NCI-H345 treated with DMSO at 0.1 percent for 48 hours (cell line): ENCODE data around the gene TSPAN6.

Experiments
- DNase-seq: peaks from one replicate; lab custom pipeline; 2025; ENCODE audit not compliant: unreplicated experiment; lab: John Stamatoyannopoulos, UW

TSPAN6 gene, protein sequence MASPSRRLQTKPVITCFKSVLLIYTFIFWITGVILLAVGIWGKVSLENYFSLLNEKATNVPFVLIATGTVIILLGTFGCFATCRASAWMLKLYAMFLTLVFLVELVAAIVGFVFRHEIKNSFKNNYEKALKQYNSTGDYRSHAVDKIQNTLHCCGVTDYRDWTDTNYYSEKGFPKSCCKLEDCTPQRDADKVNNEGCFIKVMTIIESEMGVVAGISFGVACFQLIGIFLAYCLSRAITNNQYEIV

DNA sequence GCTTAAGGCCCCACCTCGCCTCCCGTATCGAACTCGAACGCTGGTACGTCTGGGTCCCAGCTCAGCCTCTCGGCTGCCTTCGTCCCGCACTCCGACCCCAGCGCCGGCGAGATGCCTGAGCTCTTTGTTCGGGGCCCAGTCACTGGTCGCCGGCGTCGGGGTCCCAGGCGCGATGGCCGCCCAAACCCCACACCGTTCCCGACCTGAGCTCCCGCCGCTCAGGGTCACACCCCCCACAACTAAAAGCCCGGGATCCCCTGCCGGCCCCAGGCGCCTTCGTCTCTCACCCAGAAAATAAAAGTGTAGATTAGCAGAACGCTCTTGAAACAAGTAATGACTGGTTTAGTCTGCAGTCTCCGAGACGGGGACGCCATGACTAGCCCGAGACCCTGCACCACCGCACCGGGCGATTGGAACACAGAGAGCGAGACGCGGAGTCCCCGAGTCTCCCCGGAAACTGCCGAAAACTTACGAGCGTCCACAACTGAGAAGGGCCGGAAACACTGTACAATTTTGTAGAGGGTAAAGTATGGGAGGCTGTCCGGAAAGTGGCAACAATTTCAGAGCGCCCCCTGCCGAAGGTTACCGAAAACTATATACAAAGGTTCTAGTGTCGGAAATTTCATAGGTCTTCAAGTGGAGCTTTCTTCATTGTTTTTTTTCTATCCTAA lies at the start of gene TSPAN6:
TSS of gene TSPAN6 (minus strand) at position 486 of the 671 bp plus-strand sequence. CDS start at position 374, 112 bp downstream.
- no peak for DNase-seq

DNA sequence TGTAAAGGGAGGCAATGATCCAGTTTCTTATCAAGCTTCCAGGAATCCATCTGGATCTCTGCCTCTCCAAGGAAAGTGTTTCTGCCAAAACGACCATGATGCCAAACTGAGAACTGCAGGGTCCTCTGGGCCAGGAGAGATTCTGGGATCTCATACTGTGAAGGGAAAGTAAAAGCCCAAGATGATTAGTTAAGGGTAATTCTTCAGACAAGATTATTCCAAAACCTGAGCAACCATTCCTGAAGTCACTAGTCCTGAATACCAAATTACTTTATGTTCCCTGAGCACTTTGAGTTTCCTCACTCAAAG lies 49.3 kb upstream of the TSPAN6 start:
- DNase-seq: no peak

DNA sequence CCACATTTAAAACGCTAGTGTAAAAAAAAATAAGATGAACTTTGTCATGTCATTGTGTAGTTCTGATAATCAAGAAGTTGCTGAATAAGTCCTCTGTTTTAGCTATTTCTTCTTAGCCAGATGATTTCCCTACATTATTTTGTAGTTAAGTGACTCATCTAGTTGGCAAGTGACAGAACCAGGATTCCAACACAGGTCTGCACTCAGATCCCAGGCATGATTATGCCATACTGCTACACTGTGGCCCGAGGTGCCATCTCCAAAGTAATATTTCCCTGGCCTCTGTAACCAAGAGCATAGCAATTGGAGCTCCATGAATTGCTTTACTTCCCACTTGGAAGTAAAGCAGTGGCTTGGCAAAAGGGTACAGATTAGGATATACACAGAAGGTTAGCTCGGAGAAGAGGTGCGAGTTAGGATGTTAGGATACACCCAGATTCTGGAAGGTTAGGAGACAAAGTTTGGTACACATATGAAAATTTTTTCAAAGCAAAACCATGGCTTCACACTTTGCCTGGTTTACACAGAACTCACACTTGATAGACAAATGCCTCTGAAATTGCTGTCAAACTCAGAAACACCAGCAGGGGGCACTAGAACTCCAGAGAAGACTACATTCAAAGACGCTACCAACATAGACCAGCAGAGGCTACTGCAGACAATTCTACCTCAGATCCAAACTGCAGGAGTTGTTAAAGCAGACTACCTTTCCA lies 48.8 kb upstream of the TSPAN6 start:
- DNase-seq: peak; percentile 37

DNA sequence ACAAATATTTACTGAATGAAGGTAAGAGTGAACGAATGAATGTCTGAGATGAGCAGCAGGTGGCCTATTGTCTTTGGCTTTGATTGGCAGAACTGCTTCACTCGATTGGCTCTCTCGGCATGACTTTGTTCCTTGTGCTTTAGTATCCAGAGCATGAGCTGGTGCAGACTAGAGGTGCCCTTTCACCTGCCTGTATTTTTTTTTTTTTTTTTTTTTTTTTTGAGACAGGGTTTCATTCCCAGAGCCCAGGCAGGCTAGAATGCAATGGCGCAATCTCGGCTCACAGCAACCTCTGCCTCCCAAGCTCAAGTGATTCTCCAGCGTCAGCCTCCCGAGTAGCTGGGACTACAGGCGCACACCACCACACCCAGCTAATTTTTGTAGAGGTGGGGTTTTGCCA lies 46.3 kb upstream of the TSPAN6 start:
- DNase-seq: no peak

DNA sequence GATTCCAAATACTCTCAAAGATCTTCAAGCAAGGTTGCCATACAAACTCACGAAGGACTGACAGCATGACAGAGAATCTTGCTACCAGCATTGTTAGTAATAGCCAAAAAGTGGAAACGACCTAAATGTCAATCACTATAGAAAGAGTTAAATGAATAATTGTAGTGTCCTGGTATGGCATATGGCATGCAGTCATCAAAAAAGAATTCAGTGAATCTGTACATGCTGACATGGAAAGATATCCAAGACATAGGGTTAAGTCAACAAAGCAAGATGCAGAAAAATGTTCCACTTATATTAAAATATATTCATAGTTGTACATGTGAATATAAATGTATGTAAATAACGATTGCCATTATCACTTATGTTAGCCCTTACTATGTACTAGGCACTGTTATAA lies 45.0 kb upstream of the TSPAN6 start:
- DNase-seq: no peak

DNA sequence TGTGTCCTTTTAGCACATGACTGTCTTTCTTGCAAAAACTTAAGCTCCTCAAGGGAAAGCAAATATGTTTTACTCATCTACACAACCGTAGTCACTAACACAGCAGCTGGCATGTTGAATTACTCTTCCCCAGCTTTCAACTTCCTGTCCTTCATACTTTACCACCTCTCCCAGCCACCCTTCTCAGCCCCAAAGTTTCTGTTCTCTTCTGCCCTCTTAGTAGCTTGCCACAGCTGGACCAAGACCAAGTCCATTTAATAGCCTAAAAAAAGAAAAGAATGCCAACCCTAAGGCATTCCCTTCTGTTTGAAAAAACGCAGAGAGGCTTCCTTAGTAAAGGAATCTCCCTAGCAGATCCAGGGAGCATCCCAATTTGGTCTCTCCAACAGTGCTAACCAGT lies 44.1 kb upstream of the TSPAN6 start:
- DNase-seq: no peak

DNA sequence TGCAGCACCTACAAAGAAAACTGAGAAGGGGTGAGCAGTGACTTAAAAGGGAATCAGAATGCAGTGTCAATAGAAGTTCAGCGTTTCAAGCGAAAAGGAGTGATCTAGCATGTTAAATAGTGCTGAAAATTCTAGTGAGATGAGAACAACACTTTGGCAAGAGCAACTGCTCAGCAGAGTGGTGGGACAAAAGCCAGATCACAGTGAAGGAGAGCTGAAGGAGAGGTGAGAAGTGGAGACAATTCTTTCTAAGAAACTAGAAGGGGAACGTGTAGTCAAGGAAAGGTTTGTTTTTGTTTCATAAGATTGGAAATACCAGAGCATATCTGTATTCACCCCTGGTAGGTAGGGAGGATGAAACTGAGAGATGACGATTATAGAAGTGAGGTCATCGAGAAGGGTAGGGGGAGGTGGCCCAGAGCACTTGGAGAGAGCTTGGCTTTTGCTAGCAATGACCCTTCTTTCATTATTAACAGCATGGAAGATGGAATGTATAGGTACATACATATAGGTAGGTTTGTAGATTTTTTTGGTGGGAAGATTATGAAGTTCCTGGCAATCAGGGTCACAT lies 41.1 kb upstream of the TSPAN6 start:
- DNase-seq: no peak

DNA sequence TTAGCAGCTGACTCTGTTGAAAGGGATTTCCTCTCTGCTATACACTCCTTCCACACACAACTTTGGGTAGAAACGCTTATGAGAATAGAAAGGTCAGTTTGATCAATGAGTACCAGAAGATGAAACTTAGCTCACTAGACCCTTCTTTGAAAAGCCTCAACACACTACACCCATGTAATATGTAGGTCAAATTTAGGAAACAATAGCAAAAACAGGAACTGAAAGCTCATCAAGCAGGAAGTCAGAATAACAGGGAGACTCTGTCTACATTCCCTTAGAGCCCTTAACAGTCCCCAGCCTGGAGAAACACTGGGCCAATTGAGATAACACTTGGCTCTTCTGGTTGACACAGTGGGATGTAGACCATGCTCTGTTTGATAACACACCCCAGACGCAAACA lies 38.1 kb upstream of the TSPAN6 start:
- DNase-seq: no peak

DNA sequence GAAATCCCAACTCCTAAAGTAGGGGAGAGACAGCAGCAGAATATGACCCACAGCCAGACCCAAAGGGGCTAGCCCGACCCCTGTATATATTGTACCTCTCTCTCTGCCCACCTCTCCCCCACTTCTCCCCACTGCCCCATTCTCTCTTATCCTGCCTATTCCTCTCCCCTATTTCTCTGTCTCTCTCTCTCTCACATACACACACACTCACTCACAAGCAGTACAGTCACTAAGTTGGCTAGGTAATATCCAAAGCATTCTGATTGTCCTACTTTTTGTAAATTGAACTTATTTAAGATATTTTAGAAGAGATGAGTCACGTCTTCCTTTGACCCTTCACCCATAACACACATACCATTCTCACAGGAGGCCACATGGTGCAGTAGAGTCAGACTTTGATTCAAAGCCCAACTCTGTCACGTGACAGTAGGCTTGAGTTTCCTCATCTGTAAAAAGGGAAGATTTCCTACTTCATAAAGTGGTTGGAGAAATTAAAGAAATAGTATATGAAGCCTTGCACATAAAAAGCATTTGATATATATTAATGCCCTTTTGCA lies 36.9 kb upstream of the TSPAN6 start:
- DNase-seq: no peak

DNA sequence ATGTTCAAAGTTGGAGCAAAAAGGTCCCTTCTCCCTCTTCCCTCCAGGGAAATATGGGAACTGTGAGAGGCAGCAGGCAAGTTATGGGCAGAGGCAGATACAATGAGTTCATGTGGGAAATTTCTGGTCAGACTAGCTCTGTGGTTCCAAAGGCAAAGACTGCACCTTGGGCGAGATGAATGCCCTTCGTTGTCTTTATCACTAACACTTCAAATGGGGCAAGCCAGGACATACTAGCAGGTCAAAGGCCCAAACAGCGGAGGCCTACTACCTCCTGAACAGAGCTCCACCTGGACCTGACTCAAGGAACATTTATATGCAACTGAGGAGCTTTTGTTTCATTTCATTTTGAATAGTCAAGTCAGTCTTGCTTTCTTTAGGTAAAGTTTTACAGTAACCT lies 36.4 kb upstream of the TSPAN6 start:
- no peak for DNase-seq

DNA sequence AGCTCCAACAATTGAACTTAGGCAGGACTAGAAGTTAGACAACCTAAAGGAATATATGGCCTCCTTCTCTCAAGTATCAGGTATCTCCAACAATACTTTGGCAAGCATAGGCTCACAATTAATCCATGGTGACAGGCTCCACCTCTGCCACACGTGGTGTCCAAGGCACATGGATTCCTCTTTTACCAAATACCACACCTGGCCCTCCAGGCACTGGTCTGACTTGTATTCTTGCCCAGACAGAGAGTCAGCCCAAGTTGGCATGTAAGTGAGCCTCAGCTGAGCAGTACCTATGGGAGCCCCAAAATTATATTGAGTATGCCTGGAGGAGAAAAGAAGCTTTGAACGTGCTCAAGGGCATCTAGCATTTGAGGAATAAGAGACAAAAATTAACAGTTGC lies 27.0 kb upstream of the TSPAN6 start:
- no peak for DNase-seq

DNA sequence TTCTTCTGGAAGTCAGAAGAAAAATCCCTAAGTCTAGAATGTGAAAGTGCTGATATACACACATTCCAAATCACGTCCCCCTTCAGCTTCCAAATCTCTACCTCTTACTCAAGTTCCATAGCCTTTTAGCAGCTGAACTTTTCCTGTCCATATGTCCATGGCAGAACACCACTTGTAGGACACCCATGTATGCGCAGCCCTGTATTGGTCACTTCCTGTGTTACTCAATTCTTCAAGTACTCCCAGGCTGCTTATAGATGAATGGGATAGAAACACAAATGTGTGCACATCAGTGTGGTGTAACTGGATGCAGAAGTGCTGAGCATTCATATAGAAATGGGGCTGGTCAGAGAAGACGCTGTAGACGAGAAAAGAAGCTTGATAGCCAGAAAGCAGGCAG lies 26.2 kb upstream of the TSPAN6 start:
- no peak for DNase-seq

DNA sequence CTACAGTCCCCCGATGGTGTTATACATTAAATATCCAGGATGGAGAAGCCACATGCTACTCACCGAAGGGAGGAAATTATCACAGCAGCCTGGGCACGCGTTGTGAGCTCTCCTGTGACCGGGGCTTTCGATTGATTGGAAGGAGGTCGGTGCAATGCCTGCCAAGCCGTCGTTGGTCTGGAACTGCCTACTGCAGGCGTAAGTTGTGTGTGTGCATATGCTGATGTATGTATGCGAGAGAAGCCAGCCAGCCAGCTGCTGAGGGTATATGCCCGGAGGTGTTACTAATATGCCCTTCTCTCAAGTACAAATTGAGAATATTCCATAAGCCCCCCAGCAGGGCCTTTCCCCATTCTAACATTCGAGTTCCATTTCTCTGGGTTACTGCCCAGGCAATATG lies 25.6 kb upstream of the TSPAN6 start:
- DNase-seq: no peak

DNA sequence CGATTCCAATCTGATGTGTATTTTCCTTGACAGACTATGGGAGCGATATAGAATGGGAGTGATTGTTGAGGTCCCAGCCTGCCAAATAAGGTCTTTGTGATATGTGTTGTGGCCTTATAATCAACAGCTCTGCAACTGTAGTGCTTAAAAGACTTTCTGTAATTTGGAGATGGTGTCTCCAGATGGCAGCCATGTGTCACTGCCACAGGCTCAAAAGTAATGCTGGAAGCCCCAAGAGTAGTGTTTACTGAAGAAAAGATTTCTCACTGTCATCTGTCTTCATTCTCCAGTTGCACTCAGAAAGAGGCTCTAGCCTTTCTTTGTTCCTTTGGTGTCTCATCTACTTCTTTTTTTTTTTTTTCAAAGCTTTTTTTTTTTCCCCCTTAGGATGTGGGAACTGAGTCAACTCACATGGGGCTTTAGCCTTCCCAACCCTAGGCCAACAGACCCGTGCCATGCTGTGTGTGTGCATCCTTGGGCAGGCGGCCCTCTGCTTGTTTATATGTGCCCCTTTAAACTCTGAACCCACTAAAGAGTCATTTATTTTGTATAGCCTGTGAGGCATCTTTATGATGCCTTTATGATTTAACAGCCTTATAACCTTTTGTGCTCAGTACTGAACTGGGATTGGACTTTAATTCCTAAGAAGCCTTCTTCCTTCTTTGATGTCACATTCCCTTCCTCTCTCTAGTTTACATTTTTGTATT lies 23.0 kb upstream of the TSPAN6 start:
- no peak for DNase-seq

DNA sequence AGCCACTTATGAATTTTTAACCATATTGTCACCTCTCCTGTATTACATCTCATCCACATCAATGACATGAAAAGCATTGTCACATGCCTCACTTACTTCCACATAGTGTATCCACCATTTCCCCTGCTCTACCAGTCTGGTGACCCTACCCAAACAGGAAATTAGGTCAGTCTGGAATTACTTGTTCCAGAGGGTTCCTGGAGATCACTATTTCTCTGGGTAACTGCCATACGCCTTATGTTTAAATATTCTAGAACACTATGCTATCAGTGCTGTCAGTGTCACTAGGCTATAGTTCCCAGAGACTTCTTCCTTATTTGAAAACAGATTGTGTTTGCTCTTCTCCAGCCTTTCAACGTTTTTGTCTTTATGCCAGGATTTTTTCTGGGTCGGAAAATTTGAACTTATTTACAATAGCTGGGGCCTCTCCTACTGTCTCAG lies 22.4 kb upstream of the TSPAN6 start:
- DNase-seq: no peak

DNA sequence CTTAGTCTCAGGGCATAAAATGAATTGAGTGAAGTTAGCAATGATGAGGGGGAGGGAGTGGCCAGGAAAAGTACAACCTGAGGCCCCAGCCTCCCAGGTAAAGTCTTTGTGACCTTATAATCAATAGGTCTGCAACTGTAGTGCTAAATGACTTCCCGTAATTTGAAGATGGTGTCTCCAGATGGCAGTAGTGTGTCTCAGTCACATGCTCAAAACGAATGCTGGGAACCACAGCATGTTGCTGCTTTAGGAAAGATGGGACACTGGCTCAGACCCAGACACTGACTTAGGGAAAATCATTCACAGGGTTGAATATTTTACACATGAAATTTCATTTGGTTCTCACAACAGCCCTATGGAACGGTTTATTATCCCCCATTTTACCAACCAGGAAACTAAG lies 17.7 kb upstream of the TSPAN6 start:
- no peak for DNase-seq

DNA sequence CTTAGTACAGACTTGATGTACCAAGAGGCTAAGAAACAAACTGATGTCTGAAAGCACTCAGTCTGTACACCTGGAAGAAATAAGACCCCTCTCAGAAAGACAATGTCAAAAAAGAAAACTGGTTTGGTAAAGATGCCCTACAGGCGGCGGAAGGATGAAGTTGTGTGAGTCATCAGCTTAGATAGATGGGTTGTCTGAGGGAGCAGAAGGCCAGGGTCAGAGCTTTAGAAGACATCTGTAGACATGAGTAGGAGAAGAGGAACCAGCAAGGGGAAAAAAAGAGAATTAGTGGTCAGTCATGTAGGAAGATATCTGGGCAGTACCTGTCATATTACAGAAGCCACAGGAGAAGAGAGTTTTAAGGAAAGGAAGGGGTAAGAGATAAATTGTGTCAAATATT lies 15.7 kb upstream of the TSPAN6 start:
- no peak for DNase-seq

DNA sequence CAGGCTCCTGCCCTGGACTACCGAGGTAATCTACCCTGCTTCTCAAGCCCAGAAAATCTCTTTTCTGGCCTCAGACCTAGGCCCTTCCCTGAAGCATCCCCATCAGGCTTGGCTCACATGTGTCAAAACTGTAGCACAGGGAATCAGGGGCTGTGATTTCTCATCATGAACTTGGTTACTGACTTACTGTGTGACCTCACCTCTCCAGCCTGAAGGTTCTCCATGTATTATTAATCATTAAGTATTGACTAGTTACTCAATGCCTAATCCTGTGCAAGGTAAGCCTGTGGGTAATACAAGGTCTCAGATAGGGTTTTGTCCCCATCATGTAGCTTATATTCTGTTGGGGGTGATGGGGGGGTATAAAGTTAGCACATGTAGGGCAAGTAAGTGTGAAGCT lies 14.2 kb upstream of the TSPAN6 start:
- DNase-seq: no peak

DNA sequence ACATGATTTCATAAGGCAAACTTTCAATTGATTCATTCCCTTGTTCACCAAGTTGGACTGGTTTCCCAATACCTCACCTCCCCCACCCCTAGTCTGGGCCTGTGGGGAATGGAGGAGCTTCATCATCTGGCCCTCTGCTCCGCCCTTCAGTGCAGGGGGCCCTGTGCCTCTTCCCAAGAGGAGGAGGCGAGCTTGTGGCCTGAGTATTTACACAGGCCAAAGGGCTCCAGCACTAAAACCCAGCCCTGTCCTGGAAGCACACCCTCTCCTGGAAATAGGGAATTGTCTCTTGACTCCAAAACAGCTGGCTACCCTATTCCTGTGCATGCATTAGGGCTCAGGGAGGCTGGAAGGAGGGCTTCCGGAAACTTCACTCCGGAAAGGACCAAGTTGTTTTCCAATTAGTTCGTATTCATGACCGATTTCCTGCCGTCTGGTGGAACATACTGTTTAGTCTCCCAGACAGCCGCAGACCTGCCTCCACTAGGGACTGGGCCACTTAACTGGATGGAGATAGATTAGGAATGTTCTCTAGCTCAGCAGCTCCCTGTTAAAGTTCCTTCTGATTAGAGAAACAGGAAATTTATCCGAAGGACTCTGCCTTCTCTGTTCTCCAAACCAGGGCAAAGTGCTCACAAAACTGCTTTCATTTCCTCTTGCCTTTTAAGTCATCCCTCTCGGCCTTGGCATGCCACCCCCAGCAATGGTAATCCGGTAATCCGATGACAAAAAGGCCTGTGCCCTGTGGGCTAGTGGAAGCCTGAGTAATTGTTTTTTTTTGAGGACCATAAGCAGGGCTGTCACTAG lies 13.1 kb upstream of the TSPAN6 start:
- no peak for DNase-seq
